T-helper 2 cell treated with Interferon-gamma antibody and Interleukin-4, amounts not matched to agents 100 ng/mL and 5 ng/mL, for 36 hours (primary cell): ENCODE results near the gene MYLK. TPM values are rescaled to one million over a fixed set of nuclear protein-coding genes. Genes with fewer than 3 reads are reported as not detected.

Source experiments
- intact Hi-C: fragments of 100-400 bp; cut with micrococcal nuclease; formaldehyde crosslinking; loops from one replicate; pipeline ENCODE4 v1.15.1; 2023
- total RNA-seq: library from RNA; stranded (reverse); gene quantifications from 2 replicates; pipeline ENCODE4 v1.2.3, GENCODE V29; 2022

The MYLK gene
- total RNA-seq, 1 donor from 2014 or later, result 0.30 TPM

GRCh38 chr3:123832692-123833397, 51.3 kb downstream of the MYLK start:
- intact Hi-C loops, result no loop called here

GRCh38 chr3:123831420-123831819, 52.7 kb downstream of the MYLK start:
- intact Hi-C loops, result no loop called here

- intact Hi-C loops, result no loop called here
These were observed 62.2 kb downstream of the MYLK start for GRCh38 chr3:123821920-123822319.

GRCh38 chr3:123819949-123820348, 64.2 kb downstream of the MYLK start:
- intact Hi-C loops, result no loop called here

GRCh38 chr3:123818921-123819429, 65.2 kb downstream of the MYLK start:
- intact Hi-C loops, result no loop called here

- intact Hi-C loops, result no loop called here
These were observed 65.7 kb downstream of the MYLK start for GRCh38 chr3:123818324-123818920.

- intact Hi-C loops, result no loop called here
These were observed 66.7 kb downstream of the MYLK start for GRCh38 chr3:123817413-123817812.

GRCh38 chr3:123816673-123817207, 67.4 kb downstream of the MYLK start:
- intact Hi-C loops, result no loop called here

GRCh38 chr3:123815981-123816380, 68.2 kb downstream of the MYLK start:
- intact Hi-C loops, result no loop called here

GRCh38 chr3:123813876-123814275, 70.3 kb downstream of the MYLK start:
- intact Hi-C loops, result no loop called here

GRCh38 chr3:123809597-123809996, 74.5 kb downstream of the MYLK start:
- intact Hi-C loops, result no loop called here

GRCh38 chr3:123808812-123809211, 75.3 kb downstream of the MYLK start:
- intact Hi-C loops, result no loop called here

- intact Hi-C loops, result no loop called here
These were observed 76.3 kb downstream of the MYLK start for GRCh38 chr3:123807820-123808219.

- intact Hi-C loops, result no loop called here
These were observed 78.6 kb downstream of the MYLK start for GRCh38 chr3:123805504-123805903.

- intact Hi-C loops, result no loop called here
These were observed 79.0 kb downstream of the MYLK start for GRCh38 chr3:123805101-123805500.

GRCh38 chr3:123804676-123805075, 79.5 kb downstream of the MYLK start:
- intact Hi-C loops, result no loop called here

- intact Hi-C loops, result no loop called here
These were observed 80.6 kb downstream of the MYLK start for GRCh38 chr3:123803521-123803920.

- intact Hi-C loops, result no loop called here
These were observed 82.0 kb downstream of the MYLK start for GRCh38 chr3:123802007-123802625.

- intact Hi-C loops, result no loop called here
These were observed 82.7 kb downstream of the MYLK start for GRCh38 chr3:123801474-123801873.

- intact Hi-C loops, result no loop called here
These were observed 83.8 kb downstream of the MYLK start for GRCh38 chr3:123800362-123800682.

- intact Hi-C loops, result no loop called here
These were observed 84.4 kb downstream of the MYLK start for GRCh38 chr3:123799544-123800361.

GRCh38 chr3:123798550-123798949, 85.6 kb downstream of the MYLK start:
- intact Hi-C loops, result no loop called here
